GM12874 (cell line): ENCODE data around the gene CDH19.

Source experiments
- CTCF ChIP-seq: IDR thresholded peaks from 2 replicates; pipeline ENCODE4 v1.5.1; 2011; ENCODE audit warnings: low read depth, mild to moderate bottlenecking, control low read depth, low read length, moderate library complexity; ENCODE audit not compliant: insufficient read depth

The CDH19 gene

GRCh38 chr18:66566616-66567015, 37.3 kb downstream of the CDH19 start:
- no peak for TF ChIP-seq CTCF

- no peak for TF ChIP-seq CTCF
Measured at GRCh38 chr18:66564236-66564635, 39.7 kb downstream of the CDH19 start.

- TF ChIP-seq CTCF, result no peak
Measured at GRCh38 chr18:66562279-66562678, 41.6 kb downstream of the CDH19 start.

- no peak for TF ChIP-seq CTCF
Measured at GRCh38 chr18:66560094-66560493, 43.8 kb downstream of the CDH19 start.

GRCh38 chr18:66558773-66559172, 45.1 kb downstream of the CDH19 start:
- TF ChIP-seq CTCF, result no peak

GRCh38 chr18:66557091-66557490, 46.8 kb downstream of the CDH19 start:
- TF ChIP-seq CTCF, result no peak

GRCh38 chr18:66555585-66555984, 48.3 kb downstream of the CDH19 start:
- TF ChIP-seq CTCF, result no peak

- TF ChIP-seq CTCF, result no peak
Measured at GRCh38 chr18:66553824-66554223, 50.1 kb downstream of the CDH19 start.
